Omental fat pad (tissue), 4 donors: ENCODE results near the gene ADGRG4. TPM values are rescaled to one million over a fixed set of nuclear protein-coding genes. Genes with fewer than 3 reads are reported as not detected.
"Not testable (repeated sequence)": the region's sequence is repeated elsewhere in the genome, so short reads cannot be mapped to it uniquely, and the experiment has no call there.

ENCODE experiments used
- ATAC-seq: fragments of 150-250 bp; one replicate; pipeline ENCODE4 v1.9.1; 2016; ENCODE audit warnings: mild to moderate bottlenecking, moderate library complexity; ENCODE audit not compliant: low FRiP score
- DNase-seq: peaks from one replicate; pipeline ENCODE4 v3.0.0-alpha.2; 2019; ENCODE audit warnings: low spot score
- total RNA-seq, 4 donors: library from RNA; depleted of rRNA; stranded (reverse); fragments of >200 nt; gene quantifications; one replicate each; pipeline ENCODE4 v1.1.0, GENCODE V29; 2016
- TF ChIP-seq, protein P1 (sequence below), 3 donors: fragments of 450-650 bp; IDR thresholded peaks; one replicate each; pipeline ENCODE4 v1.5.1; 2016 to 2017; ENCODE audit warnings: antibody characterized with exemption in 3 of 3, mild to moderate bottlenecking in 3 of 3, moderate library complexity in 2 of 3

Gene ADGRG4
- total RNA-seq, result under 1 TPM; under 0.01 to 0.38 (median 0.13) TPM

- DNase-seq, ATAC-seq: not testable (repeated sequence)
Measured at GRCh38 chrX:136300721-136301120, at the start of gene ADGRG4. ADGRG4 (plus strand) TSS chrX:136300963; CDS start chrX:136308778, 7,815 bp downstream.

- DNase-seq, result no peak
- TF ChIP-seq, protein P1, sequence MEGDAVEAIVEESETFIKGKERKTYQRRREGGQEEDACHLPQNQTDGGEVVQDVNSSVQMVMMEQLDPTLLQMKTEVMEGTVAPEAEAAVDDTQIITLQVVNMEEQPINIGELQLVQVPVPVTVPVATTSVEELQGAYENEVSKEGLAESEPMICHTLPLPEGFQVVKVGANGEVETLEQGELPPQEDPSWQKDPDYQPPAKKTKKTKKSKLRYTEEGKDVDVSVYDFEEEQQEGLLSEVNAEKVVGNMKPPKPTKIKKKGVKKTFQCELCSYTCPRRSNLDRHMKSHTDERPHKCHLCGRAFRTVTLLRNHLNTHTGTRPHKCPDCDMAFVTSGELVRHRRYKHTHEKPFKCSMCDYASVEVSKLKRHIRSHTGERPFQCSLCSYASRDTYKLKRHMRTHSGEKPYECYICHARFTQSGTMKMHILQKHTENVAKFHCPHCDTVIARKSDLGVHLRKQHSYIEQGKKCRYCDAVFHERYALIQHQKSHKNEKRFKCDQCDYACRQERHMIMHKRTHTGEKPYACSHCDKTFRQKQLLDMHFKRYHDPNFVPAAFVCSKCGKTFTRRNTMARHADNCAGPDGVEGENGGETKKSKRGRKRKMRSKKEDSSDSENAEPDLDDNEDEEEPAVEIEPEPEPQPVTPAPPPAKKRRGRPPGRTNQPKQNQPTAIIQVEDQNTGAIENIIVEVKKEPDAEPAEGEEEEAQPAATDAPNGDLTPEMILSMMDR (IDR thresholded peaks at IDR 0.05), result no peak
- peak; percentile 77 for ATAC-seq
Measured at GRCh38 chrX:136251041-136251991, 49.4 kb upstream of the ADGRG4 start, which contains the start of gene MAP7D3. MAP7D3 (minus strand) TSS chrX:136251400; CDS start chrX:136251358, 42 bp downstream.

GRCh38 chrX:136255541-136255940, 45.2 kb upstream of the ADGRG4 start:
- TF ChIP-seq, protein P1 (IDR thresholded peaks at IDR 0.05), result no peak
- ATAC-seq (no peak), DNase-seq (no peak)

DNA sequence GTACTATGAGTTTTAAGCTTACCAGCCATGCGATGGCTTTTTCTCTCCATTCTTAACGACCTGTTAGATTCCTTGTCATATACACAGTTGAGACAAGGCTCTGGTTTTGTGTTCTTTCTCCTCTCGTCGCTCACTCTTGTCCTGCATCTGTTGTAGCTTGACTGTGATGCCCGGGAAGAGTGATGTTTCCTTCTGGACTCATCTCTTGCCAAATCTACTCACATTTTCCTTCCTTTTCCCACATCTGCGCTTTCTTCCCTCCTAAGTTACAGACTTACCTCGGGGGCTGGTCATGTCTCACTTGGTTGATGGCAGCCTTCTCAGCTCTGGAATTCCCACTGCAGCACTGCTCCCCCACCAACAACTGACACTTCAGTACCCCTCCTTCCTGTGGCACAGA, 44.7 kb upstream of the ADGRG4 start:
- ATAC-seq (no peak), DNase-seq (no peak)
- TF ChIP-seq, protein P1 (IDR thresholded peaks at IDR 0.05), result no peak

GRCh38 chrX:136258951-136259350, 41.8 kb upstream of the ADGRG4 start:
- DNase-seq (no peak), ATAC-seq (no peak)
- TF ChIP-seq, protein P1 (IDR thresholded peaks at IDR 0.05), result no peak

DNA sequence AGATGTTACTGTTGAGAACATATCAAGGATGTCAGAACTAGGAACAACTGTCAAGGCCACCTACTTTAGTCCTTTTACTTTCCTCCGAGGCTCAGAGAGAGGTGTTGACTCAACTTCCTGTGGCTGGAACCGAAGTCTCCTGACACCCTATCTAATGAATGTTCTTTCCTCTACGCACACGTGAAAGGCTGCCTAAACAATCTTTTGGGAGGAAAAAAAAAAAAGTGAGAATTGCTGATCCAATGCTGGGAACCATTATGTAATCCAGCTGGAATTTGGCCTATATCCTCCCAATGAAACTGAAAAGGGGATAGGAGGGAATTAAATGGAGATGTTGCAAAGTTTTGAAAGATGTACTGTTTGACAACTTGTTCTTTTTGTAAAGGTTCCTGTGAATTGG, 41.2 kb upstream of the ADGRG4 start:
- ATAC-seq (peak; percentile 75), DNase-seq (no peak)
- TF ChIP-seq, protein P1 (IDR thresholded peaks at IDR 0.05), result no peak

GRCh38 chrX:136260776-136261175, 40.0 kb upstream of the ADGRG4 start:
- ATAC-seq, result peak; percentile 34
- TF ChIP-seq, protein P1 (IDR thresholded peaks at IDR 0.05), result no peak
- DNase-seq, result no peak
